Neural crest cell (in vitro differentiated cells): Measurements from ENCODE around the gene CFDP1. TPM values are rescaled to one million over a fixed set of nuclear protein-coding genes. Genes with fewer than 3 reads are reported as not detected.

Experiments
- DNase-seq: peaks from one replicate; pipeline ENCODE4 v3.0.0; 2021; ENCODE audit warnings: low read depth, mixed read lengths, low spot score
- H3K27ac Mint-ChIP-seq: one replicate; pipeline ENCODE4 v1.8.0; 2021; ENCODE audit warnings: mild to moderate bottlenecking, mixed read lengths; ENCODE audit not compliant: unreplicated experiment
- H3K27me3 Mint-ChIP-seq: 2 replicates; pipeline ENCODE4 v1.8.0; 2021; ENCODE audit warnings: low read depth, mild to moderate bottlenecking, mixed read lengths
- H3K36me3 Mint-ChIP-seq: 2 replicates; pipeline ENCODE4 v1.8.0; 2021; ENCODE audit warnings: low read depth, mild to moderate bottlenecking, mixed read lengths
- H3K4me1 Mint-ChIP-seq: 2 replicates; pipeline ENCODE4 v1.8.0; 2021; ENCODE audit warnings: mixed read lengths
- H3K4me3 Mint-ChIP-seq: one replicate; pipeline ENCODE4 v1.8.0; 2021; ENCODE audit warnings: mild to moderate bottlenecking, mixed read lengths
- H3K9me3 Mint-ChIP-seq: 2 replicates; pipeline ENCODE4 v1.8.0; 2021; ENCODE audit warnings: mixed read lengths
- CTCF ChIP-seq: fragments of 200-600 bp; sonication (generic); conservative IDR thresholded peaks from 2 replicates; pipeline ENCODE4 v1.5.0; 2021; ENCODE audit warnings: antibody characterized with exemption, mild to moderate bottlenecking
- total RNA-seq: library from RNA; stranded (reverse); gene quantifications from 2 replicates; pipeline ENCODE4 v1.2.1, GENCODE V29; 2021

Gene CFDP1
- total RNA-seq, 1 donor from 2014 or later, result 99.8 TPM

- peaks cover 4% of the 10 kb centered on the region for H3K36me3 Mint-ChIP-seq
- no peak overlapping the region for H3K27ac Mint-ChIP-seq
- no peak for TF ChIP-seq CTCF
- DNase-seq, result no peak
- no peaks in the 10 kb centered on the region for H3K27me3 Mint-ChIP-seq
- no peak overlapping the region for H3K4me3 Mint-ChIP-seq
- no peaks in the 10 kb centered on the region for H3K9me3 Mint-ChIP-seq
- H3K4me1 Mint-ChIP-seq, result peaks cover 27% of the 10 kb centered on the region
Observed at GRCh38 chr16:75413951-75414350, 19.4 kb downstream of the CFDP1 start.

GRCh38 chr16:75406943-75407342 lies 26.4 kb downstream of the CFDP1 start:
- no peaks in the 10 kb centered on the region for H3K27me3 Mint-ChIP-seq
- H3K4me1 Mint-ChIP-seq, result peaks cover 8% of the 10 kb centered on the region
- no peak overlapping the region for H3K4me3 Mint-ChIP-seq
- H3K27ac Mint-ChIP-seq, result no peak overlapping the region
- H3K36me3 Mint-ChIP-seq, result peaks cover 6% of the 10 kb centered on the region
- H3K9me3 Mint-ChIP-seq, result no peaks in the 10 kb centered on the region
- TF ChIP-seq CTCF, result no peak
- no peak for DNase-seq

DNA sequence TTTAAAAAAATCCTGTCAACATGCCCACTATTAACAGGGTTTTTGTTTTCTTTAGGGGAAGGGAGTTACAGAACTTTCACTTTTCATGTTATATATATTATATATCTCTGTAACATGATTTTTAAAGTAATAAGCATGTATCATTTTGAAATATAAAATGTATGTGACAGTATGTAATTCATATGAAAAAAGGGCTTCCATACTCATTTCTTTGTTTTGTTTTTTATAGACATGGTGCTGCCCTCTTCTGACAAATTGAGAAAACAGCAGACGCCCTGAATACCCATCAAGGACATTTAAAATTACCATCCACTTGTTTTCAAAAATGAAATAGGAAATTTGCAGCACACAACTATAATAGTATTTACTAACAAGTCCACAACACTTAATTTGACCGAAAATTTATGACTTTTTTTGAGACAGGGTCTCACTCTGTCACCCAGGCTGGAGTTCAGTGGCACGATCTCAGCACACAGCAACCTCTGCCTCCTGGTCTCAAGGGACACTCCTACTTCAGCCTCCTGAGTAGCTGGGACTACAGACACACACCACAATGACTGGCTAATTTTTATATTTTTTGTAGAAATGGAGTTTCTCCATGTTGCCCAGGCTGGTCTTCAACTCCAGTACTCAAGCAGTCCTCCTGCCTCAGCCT lies 30.4 kb downstream of the CFDP1 start:
- H3K36me3 Mint-ChIP-seq, result peaks cover 6% of the 10 kb centered on the region
- no peaks in the 10 kb centered on the region for H3K9me3 Mint-ChIP-seq
- no peak overlapping the region for H3K27ac Mint-ChIP-seq
- H3K4me3 Mint-ChIP-seq, result no peak overlapping the region
- H3K4me1 Mint-ChIP-seq, result peaks cover 4% of the 10 kb centered on the region
- DNase-seq, result no peak
- TF ChIP-seq CTCF, result peak; percentile 78
- no peaks in the 10 kb centered on the region for H3K27me3 Mint-ChIP-seq

DNA sequence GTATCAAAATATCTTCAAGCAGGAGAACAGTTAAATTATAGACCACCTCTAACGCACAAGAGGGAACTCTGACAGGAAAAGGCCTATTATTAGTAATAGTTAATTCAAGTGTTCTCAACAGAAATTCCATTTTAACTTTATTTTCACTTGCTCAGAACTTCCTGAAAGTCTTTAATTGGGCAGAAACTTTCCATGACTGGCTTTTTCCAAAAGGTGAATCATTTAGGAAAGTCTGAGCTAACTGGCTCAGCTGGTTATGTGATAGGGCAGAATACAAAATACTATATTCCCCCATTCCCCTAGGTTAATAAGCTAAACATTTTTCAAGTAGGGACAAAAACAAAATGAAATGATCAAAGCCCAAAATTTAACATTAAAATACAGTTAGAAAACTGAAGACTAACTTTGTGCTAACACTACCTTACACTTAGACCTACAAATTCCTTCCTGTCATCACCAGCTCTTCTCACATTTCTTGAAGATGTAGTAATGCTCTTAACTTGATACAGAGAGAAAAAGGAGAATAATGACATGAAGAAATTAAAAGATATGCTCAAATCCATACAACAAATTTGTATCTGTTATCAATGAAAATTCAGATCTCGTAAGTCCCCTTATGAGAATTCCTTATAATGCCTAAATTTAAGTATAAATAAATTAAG lies 31.0 kb downstream of the CFDP1 start:
- no peaks in the 10 kb centered on the region for H3K4me1 Mint-ChIP-seq
- H3K27me3 Mint-ChIP-seq, result no peaks in the 10 kb centered on the region
- H3K27ac Mint-ChIP-seq, result no peak overlapping the region

DNA sequence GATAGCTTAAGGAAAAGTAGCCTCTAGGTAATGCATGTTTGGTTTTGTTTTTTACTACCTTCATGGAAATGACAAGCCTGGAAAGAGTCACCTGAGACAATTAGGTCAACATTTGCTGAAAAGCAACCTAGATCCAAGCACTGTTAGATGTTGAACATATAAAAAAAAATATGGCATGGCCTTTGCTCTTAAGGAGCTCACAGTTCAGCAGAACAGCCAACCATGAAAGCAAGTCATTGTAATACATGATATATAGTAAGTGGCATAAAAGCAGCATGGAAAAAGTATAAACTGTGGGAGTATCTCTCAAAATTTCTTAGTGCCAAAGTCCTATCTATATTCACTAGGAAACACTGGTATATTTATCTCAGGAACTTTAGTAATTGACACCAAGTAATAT lies 31.6 kb downstream of the CFDP1 start:
- Mint-ChIP-seq H3K27ac (no peak overlapping the region), H3K9me3 (no peaks in the 10 kb centered on the region), H3K4me1 (no peaks in the 10 kb centered on the region), H3K27me3 (no peaks in the 10 kb centered on the region), H3K36me3 (peaks cover 4% of the 10 kb centered on the region), H3K4me3 (no peak overlapping the region)
- DNase-seq, result no peak
- TF ChIP-seq CTCF, result no peak

More for the DNA sequence above, 31.0 kb downstream of the CFDP1 start:
- Mint-ChIP-seq H3K4me3 (no peak overlapping the region), H3K36me3 (peaks cover 4% of the 10 kb centered on the region), H3K9me3 (no peaks in the 10 kb centered on the region)
- no peak for TF ChIP-seq CTCF
- DNase-seq, result no peak
